HuH-7 (cell line): Measurements from ENCODE around the gene SPDYE1.

Source experiments
- DNase-seq: peaks from one replicate; pipeline ENCODE4 v3.0.0; 2011; ENCODE audit warnings: low spot score

Gene SPDYE1

GRCh38 chr7:44044315-44045225 lies 46.9 kb downstream of the SPDYE1 start, which contains the start of gene DBNL:
Gene DBNL (plus strand): TSS chr7:44044702. CDS start chr7:44044738, 36 bp downstream.
- DNase-seq: peak; percentile 98

GRCh38 chr7:44045226-44046014 lies 47.7 kb downstream of the SPDYE1 start:
- DNase-seq: no peak

GRCh38 chr7:44046321-44047061 lies 48.8 kb downstream of the SPDYE1 start:
- DNase-seq: no peak

GRCh38 chr7:44048031-44048795 lies 50.5 kb downstream of the SPDYE1 start:
- DNase-seq: no peak

GRCh38 chr7:44050121-44050914 lies 52.6 kb downstream of the SPDYE1 start:
- no peak for DNase-seq

- no peak for DNase-seq
Observed at GRCh38 chr7:44050915-44051560, 53.3 kb downstream of the SPDYE1 start.

GRCh38 chr7:44051611-44052220 lies 54.0 kb downstream of the SPDYE1 start:
- DNase-seq: no peak

- DNase-seq: no peak
Observed at GRCh38 chr7:44052771-44053365, 55.2 kb downstream of the SPDYE1 start.

- no peak for DNase-seq
Observed at GRCh38 chr7:44056681-44057080, 59.0 kb downstream of the SPDYE1 start.

GRCh38 chr7:44057181-44057848 lies 59.6 kb downstream of the SPDYE1 start:
- DNase-seq: no peak

- DNase-seq: no peak
Observed at GRCh38 chr7:44057849-44058758, 60.4 kb downstream of the SPDYE1 start.

- no peak for DNase-seq
Observed at GRCh38 chr7:44058759-44059218, 61.1 kb downstream of the SPDYE1 start.

- no peak for DNase-seq
Observed at GRCh38 chr7:44059219-44060090, 61.8 kb downstream of the SPDYE1 start.
